Prostate gland (tissue), 2 donors: ENCODE measurements around the gene BCAP29. TPM values are rescaled to one million over a fixed set of nuclear protein-coding genes. Genes with fewer than 3 reads are reported as not detected.

Source experiments
- DNase-seq: peaks from one replicate; pipeline ENCODE4 v3.0.0-alpha.2; 2019; ENCODE audit warnings: low spot score
- H3K27ac ChIP-seq, 2 donors: fragments of 200-600 bp; sonication (generic); 2 replicates each; pipeline ENCODE4 v1.5.1; 2017 to 2019
- H3K27me3 ChIP-seq: fragments of 200-600 bp; sonication (generic); replicated peaks from 2 replicates; pipeline ENCODE4 v1.5.1; 2019; ENCODE audit not compliant: insufficient read depth
- H3K36me3 ChIP-seq, 2 donors: fragments of 200-600 bp; sonication (generic); 1 replicate in 1 of 2; 2 replicates in 1 of 2; pipeline versions ENCODE4 v1.5.1 to v1.8.1; 2017 to 2019
- H3K4me1 ChIP-seq: fragments of 200-600 bp; sonication (generic); replicated peaks from 2 replicates; pipeline ENCODE4 v1.5.1; 2019
- H3K4me3 ChIP-seq, 2 donors: fragments of 200-600 bp; sonication (generic); 2 replicates each; pipeline ENCODE4 v1.5.1; 2017 to 2019
- H3K9me3 ChIP-seq: fragments of 200-600 bp; sonication (generic); 2 replicates; pipeline ENCODE4 v1.5.1; 2017
- POLR2A ChIP-seq: fragments of 450-650 bp; IDR thresholded peaks from one replicate; pipeline ENCODE4 v1.6.1; 2016; ENCODE audit warnings: antibody characterized with exemption, mild to moderate bottlenecking
- POLR2AphosphoS5 ChIP-seq: sonication (generic); formaldehyde crosslinking; IDR thresholded peaks from one replicate; pipeline ENCODE4 v1.6.1; 2017; ENCODE audit warnings: antibody characterized with exemption
- WGBS: methylation state at CpG from one replicate; pipeline ENCODE4 v1.1.5; 2018; 5-methylcytosine and 5-hydroxymethylcytosine counted together
- intact Hi-C: fragments of 100-400 bp; cut with DNase I; formaldehyde crosslinking; loops from one replicate; pipeline ENCODE4 v1.14.2; 2022
- total RNA-seq, 2 donors: library from RNA; depleted of rRNA; stranded (reverse); fragments of >200 nt; gene quantifications; one replicate each; pipeline ENCODE4 v1.1.0, GENCODE V29; 2016
- TF ChIP-seq, protein P1 (sequence below), 4 experiments: fragments of 200-600 bp in 2 of 4; fragments of 450-650 bp in 2 of 4; sonication (generic) in 2 of 4; IDR thresholded peaks; 1 replicate in 3 of 4; 2 replicates in 1 of 4; pipeline ENCODE4 v1.5.1; 2016 to 2019; ENCODE audit warnings: antibody characterized with exemption in 4 of 4, mild to moderate bottlenecking in 2 of 4, moderate library complexity in 2 of 4

Gene BCAP29
- total RNA-seq, 2 donors from 2014 or later = 95.4 to 99.9 TPM

GRCh38 chr7:107591421-107591820 lies 11.4 kb downstream of the BCAP29 start:
- TF ChIP-seq POLR2A = no peak
- no peak for TF ChIP-seq POLR2AphosphoS5
- intact Hi-C loops = no loop called here
- H3K4me3 ChIP-seq = no peak overlapping the region

DNA sequence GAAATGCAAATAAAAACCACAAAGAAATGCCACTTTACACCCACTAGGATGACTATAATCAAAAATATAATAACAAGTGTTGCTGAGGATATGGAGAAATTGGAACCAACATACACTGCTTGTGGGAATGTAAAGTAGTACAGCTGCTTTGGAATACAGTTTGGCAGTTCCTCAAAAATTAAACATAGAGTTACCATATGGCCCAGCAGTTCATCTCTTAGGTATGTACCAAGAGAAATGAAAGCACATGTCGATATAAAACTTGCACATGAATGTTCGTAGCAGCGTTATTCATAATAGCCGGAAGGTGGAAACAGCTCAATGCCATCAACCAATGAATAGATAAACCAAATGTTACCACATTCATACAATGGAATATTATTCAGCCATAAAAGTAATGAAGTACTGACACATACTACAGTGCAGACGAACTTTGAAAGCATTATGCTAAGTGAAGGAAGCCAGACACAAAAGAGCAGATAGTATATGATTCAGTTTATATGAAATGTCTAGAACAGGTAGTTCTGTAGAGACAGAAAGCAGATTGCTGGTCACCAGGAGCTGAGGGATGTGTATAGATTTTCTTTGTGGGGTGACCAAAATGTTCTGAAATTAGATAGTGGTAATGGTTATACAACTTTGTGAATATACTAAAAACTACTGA lies 12.4 kb downstream of the BCAP29 start:
- Histone ChIP-seq H3K27me3 (no peaks in the 10 kb centered on the region), H3K4me3 (no peak overlapping the region), H3K36me3 (no peaks in the 10 kb centered on the region), H3K9me3 (no peaks in the 10 kb centered on the region), H3K27ac (no peak overlapping the region), H3K4me1 (peaks cover 8% of the 10 kb centered on the region)
- 95% methylated on average over 5 of the region's 5 CpGs for WGBS
- no peak for DNase-seq
- TF ChIP-seq, protein P1, sequence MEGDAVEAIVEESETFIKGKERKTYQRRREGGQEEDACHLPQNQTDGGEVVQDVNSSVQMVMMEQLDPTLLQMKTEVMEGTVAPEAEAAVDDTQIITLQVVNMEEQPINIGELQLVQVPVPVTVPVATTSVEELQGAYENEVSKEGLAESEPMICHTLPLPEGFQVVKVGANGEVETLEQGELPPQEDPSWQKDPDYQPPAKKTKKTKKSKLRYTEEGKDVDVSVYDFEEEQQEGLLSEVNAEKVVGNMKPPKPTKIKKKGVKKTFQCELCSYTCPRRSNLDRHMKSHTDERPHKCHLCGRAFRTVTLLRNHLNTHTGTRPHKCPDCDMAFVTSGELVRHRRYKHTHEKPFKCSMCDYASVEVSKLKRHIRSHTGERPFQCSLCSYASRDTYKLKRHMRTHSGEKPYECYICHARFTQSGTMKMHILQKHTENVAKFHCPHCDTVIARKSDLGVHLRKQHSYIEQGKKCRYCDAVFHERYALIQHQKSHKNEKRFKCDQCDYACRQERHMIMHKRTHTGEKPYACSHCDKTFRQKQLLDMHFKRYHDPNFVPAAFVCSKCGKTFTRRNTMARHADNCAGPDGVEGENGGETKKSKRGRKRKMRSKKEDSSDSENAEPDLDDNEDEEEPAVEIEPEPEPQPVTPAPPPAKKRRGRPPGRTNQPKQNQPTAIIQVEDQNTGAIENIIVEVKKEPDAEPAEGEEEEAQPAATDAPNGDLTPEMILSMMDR (IDR thresholded peaks at IDR 0.05) = no peak
- TF ChIP-seq POLR2A (no peak), POLR2AphosphoS5 (no peak)
- intact Hi-C loops = no loop called here

More at GRCh38 chr7:107591421-107591820, 11.4 kb downstream of the BCAP29 start:
- no peak for DNase-seq
- H3K36me3 ChIP-seq = no peaks in the 10 kb centered on the region
- H3K4me1 ChIP-seq = peaks cover 3% of the 10 kb centered on the region
- H3K9me3 ChIP-seq = no peaks in the 10 kb centered on the region
- no peak overlapping the region for H3K27ac ChIP-seq
- no peaks in the 10 kb centered on the region for H3K27me3 ChIP-seq
- 62% methylated on average over 3 of the region's 3 CpGs for WGBS

DNA sequence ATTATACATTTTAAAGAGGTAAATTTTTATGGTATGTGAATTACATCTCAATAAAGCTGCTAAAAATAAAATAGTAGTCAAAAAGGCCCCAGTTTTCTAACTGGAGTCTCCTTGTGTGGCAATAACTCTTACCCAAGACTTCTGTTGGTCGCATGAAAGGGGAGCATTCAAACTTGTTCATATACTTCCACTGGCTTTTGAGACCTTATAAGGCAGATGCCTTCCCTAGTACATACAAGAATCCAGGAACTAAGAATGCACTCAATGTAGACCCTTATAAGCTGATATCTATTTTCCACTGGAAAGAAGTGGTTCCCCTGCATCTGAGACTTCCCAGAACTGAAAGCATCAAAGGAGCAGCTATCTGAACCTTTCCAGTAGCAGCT lies 13.0 kb downstream of the BCAP29 start:
- Histone ChIP-seq H3K27me3 (no peaks in the 10 kb centered on the region), H3K9me3 (no peaks in the 10 kb centered on the region), H3K27ac (no peak overlapping the region), H3K4me3 (no peak overlapping the region), H3K4me1 (peaks cover 8% of the 10 kb centered on the region), H3K36me3 (no peaks in the 10 kb centered on the region)
- intact Hi-C loops = no loop called here
- 83% methylated on average over 1 of the region's 1 CpG for WGBS
- no peak for TF ChIP-seq POLR2A
- no peak for DNase-seq

DNA sequence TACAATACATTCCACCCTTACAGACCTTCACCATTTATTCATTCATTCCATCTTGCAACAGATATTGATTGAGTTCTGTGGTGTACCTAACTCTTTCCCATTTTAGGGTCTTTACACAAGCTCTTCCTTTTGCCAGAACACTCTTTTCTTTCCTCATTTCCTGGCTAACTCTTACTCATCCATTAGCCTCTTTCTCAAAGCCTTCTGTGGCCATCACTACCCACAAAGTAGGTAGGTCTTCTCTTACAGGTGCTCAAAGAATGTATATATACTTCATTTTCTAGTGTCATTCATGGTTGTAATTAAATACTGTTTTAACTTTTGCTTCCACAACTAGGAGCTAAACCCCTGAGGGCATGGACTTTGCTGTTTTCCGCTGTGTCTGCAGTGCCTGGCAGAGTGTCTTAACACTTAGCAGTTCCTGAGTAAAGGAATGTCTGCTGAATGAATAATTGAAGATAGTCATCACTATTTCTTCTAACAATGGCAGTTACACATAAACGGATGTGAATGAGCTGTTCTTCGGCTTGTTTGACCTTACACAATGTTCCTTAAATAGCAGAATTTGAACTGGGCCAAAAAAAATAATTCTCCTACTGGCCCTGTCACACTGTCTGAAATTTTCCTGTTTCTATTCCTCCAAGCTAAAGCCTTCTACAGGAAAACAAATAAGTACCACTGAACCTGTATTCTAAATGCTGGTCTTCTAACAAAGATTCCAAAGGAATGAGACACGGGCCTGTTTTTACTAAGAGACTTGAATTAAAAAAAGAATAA lies 15.1 kb downstream of the BCAP29 start:
- DNase-seq = no peak
- 25% methylated on average over 4 of the region's 4 CpGs for WGBS
- Histone ChIP-seq H3K36me3 (no peaks in the 10 kb centered on the region), H3K4me3 (no peak overlapping the region), H3K27me3 (no peaks in the 10 kb centered on the region), H3K27ac (peak overlapping the region in 1 of 2 donors; percentile 52), H3K9me3 (no peaks in the 10 kb centered on the region), H3K4me1 (peaks cover 8% of the 10 kb centered on the region)
- intact Hi-C loops = no loop called here
- TF ChIP-seq, protein P1 (IDR thresholded peaks at IDR 0.05) = no peak
- TF ChIP-seq POLR2A (no peak), POLR2AphosphoS5 (peak; percentile 72)

DNA sequence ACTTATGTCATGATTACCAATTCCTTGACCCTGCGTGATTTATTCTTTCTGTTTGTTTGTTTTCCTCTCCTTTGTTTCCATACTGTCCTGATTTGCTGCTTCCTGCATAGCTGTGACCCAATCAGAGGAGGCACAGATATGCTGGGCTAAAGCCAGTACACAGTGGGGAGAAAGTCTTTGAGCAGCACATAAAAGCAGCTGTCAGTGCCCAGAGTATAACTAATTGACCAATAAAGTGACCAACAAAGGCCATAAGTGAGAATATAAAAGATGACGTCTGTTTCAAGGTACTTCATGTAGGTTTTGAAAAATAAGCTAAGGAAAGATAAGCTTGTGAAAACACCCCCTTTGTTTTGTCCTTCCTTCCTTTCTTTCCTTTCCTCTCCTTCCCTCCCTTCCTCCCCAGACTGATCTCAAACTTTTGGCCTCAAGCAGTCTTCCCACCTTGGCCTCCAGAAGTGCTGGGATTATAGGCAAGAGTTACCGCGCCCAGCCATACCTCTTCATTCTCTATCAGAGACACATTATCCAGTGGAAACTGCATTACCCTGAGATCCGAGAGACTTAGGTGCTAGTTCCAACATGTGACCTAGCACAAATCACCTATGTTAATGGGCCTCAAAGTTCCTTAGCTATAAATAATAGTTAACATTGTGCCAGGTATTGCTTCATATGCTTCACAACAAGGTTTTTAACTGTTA lies 17.0 kb downstream of the BCAP29 start:
- H3K4me1 ChIP-seq = peaks cover 8% of the 10 kb centered on the region
- intact Hi-C loops = no loop called here
- 56% methylated on average over 5 of the region's 5 CpGs for WGBS
- TF ChIP-seq, protein P1 (IDR thresholded peaks at IDR 0.05) = no peak
- TF ChIP-seq POLR2A (no peak), POLR2AphosphoS5 (no peak)
- no peak overlapping the region for H3K4me3 ChIP-seq
- no peak for DNase-seq
- H3K9me3 ChIP-seq = no peaks in the 10 kb centered on the region
- peak overlapping the region; percentile 49 to 52 for H3K27ac ChIP-seq
- no peaks in the 10 kb centered on the region for H3K27me3 ChIP-seq
- no peaks in the 10 kb centered on the region for H3K36me3 ChIP-seq
